PC-9 (cell line): ENCODE data around the gene IFI44.

Experiments used
- CTCF ChIP-seq: fragments of 200-600 bp; sonication (generic); conservative IDR thresholded peaks from 2 replicates; pipeline ENCODE4 v1.6.1; 2017; ENCODE audit warnings: mixed run types, antibody characterized with exemption, mild to moderate bottlenecking, moderate library complexity
- EZH2 ChIP-seq: fragments of 200-600 bp; sonication (generic); IDR thresholded peaks from 2 replicates; pipeline ENCODE4 v1.8.0; 2017; ENCODE audit warnings: antibody characterized with exemption, low read depth

- TF ChIP-seq CTCF (no peak), EZH2 (no peak)
Measured at GRCh38 chr1:78667939-78668338, 18.3 kb downstream of the IFI44 start.
